Right ventricle myocardium inferior (tissue), 1 donor: ENCODE measurements around the gene ZNF804B. TPM values are rescaled to one million over a fixed set of nuclear protein-coding genes. Genes with fewer than 3 reads are reported as not detected.
"Not testable (repeated sequence)": the region's sequence is repeated elsewhere in the genome, so short reads cannot be mapped to it uniquely, and the experiment has no call there.

ENCODE experiments used
- ATAC-seq: fragments of 200-7000 bp; cut with Tn5 transposase; one replicate; pipeline ENCODE4 v1.9.1; 2020; ENCODE audit warnings: mild to moderate bottlenecking, moderate library complexity
- DNase-seq: peaks from one replicate; pipeline ENCODE4 v3.0.0; 2021; ENCODE audit errors: missing footprints
- intact Hi-C: fragments of 100-400 bp; cut with DNase I; formaldehyde crosslinking; loops from one replicate; pipeline ENCODE4 v1.11.0; 2022
- total RNA-seq: library from RNA; stranded (reverse); fragmentation: NEBNext Ultra II Directional; extraction: Animal tissue kit (Norgen Biotek cat#: 25700); gene quantifications from one replicate; pipeline ENCODE4 v1.2.1, GENCODE V29; 2021
- donor health status: DM: no; HTN: yes; CAD: no; lungs with severe emphysema.

ZNF804B gene
- total RNA-seq, 1 donor from 2014 or later, result not detected

DNA sequence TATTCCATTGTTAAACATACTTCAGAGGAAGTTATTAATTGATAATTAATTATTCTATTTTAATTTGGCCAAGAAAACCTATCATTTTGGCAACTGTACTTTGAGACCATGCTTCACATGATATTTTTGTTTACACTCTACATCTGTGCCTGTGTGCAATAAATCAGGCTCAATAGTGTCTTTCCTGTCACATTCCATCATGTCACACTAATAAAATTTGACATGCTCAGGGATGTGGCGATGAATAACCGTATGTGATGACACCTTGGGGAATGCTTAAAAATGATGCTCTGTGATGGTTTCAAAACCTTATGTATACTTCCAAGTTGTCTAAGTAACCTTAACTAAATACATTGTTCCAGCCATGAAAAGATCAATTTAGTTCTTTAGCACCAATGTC lies 400.6 kb downstream of the ZNF804B start:
- DNase-seq, result no peak
- intact Hi-C loops, result no loop called here
- ATAC-seq, result no peak

DNA sequence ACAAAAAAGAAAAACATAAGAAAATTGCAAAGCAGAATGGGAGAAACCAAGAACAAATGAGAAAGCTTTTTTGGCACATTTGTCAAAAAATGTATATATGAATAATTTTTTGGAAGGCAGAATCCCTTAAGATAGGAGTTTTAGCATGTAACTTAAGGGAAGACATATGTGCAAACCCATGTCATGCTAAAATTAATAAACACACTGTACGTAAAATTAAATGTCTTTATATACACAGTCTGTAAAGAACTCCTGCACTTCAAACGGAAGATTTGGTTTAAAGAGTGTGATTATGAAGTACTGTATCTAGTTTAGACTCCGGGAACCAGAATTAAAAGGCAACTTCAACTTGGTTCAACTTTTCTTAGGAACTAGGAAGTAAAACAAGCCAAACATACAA lies 405.9 kb downstream of the ZNF804B start:
- DNase-seq (no peak), ATAC-seq (no peak)
- intact Hi-C loops, result no loop called here

- ATAC-seq (no peak), DNase-seq (no peak)
- intact Hi-C loops, result no loop called here
Observed at GRCh38 chr7:89170628-89171027, 411.1 kb downstream of the ZNF804B start.

DNA sequence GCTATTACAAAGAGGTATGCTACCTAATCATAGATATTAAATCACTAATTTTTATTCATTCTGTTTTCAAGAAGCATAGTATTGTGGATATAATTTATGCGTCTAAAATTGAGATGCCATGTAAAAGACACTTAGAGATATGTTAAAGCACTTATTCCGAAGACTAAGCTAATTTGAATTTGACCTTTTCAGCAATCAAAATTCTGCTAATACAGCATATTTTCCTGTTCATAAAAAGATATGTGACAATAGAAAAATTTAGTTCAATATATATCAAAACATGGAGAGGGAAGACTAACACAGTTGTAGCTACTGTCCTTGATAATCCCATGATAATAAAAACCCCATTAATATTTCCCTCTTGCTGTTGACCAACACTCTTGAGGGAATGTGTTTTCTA lies 422.6 kb downstream of the ZNF804B start:
- intact Hi-C loops, result no loop called here
- no peak for DNase-seq
- ATAC-seq, result no peak

GRCh38 chr7:89183712-89184111 lies 424.2 kb downstream of the ZNF804B start:
- intact Hi-C loops, result no loop called here
- ATAC-seq, result no peak

GRCh38 chr7:89200758-89201157 lies 441.3 kb downstream of the ZNF804B start:
- ATAC-seq (no peak), DNase-seq (no peak)
- intact Hi-C loops, result no loop called here

More at GRCh38 chr7:89183712-89184111, 424.2 kb downstream of the ZNF804B start:
- no peak for DNase-seq

DNA sequence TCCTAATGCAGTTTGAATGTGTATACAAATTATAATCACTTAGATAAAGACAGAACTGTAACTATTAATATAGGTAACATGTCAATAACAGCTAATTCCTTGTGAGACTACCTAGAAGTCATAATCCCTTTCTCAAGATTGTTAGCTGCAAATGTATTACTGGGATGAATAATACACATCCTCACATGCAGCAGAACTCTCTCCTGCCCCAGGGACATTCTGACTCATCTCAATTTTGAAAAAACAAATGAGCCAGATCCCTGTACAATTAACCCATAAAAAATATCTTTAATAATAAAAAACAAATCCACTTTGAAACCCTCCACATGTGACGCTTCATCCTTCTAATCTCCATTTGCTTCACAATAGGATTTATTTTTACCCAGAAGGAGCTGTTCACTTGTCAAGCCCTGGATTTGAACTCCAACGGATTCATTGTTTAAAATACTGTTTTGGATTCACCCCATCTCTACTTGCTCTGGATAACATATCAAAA lies 464.4 kb downstream of the ZNF804B start:
- ATAC-seq, result no peak
- no peak for DNase-seq
- intact Hi-C loops, result no loop called here

DNA sequence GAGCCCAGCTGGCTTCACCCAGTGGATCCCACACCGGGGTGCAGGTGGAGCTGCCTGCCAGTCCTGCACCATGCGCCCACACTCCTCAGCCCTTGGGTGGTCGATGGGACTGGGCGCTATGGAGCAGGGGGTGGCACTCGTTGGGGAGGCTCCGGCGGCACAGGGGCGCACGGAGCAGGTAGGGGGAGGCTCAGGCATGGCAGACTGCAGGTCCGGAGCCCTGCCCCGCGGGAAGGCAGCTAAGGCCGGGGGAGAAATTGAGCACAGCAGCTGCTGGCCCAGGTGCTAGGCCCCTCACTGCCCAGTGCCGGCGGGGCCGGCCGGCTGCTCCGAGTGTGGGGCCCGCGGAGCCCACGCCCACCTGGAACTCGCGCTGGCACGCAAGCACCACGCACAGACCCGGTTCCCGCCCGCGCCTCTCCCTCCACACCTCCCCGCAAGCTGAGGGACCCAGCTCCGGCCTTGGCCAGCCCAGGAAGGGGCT lies 469.2 kb downstream of the ZNF804B start:
- not testable (repeated sequence) for ATAC-seq

GRCh38 chr7:89238156-89238555 lies 478.7 kb downstream of the ZNF804B start:
- intact Hi-C loops, result no loop called here

More for the DNA sequence above, 469.2 kb downstream of the ZNF804B start:
- DNase-seq, intact Hi-C loops: not testable (repeated sequence)

GRCh38 chr7:89246196-89246595 lies 486.7 kb downstream of the ZNF804B start:
- intact Hi-C loops, result no loop called here
- no peak for ATAC-seq

More at GRCh38 chr7:89238156-89238555, 478.7 kb downstream of the ZNF804B start:
- ATAC-seq, result no peak
- DNase-seq, result no peak

GRCh38 chr7:89247207-89247606 lies 487.7 kb downstream of the ZNF804B start:
- intact Hi-C loops, result no loop called here
- DNase-seq (no peak), ATAC-seq (no peak)

More at GRCh38 chr7:89246196-89246595, 486.7 kb downstream of the ZNF804B start:
- no peak for DNase-seq

- ATAC-seq (no peak), DNase-seq (no peak)
- intact Hi-C loops, result no loop called here
Observed at GRCh38 chr7:89259085-89259484, 499.6 kb downstream of the ZNF804B start.

GRCh38 chr7:89264126-89264525 lies 504.6 kb downstream of the ZNF804B start:
- ATAC-seq (no peak), DNase-seq (no peak)
- intact Hi-C loops, result no loop called here

- ATAC-seq (no peak), DNase-seq (no peak)
- intact Hi-C loops, result no loop called here
Observed at GRCh38 chr7:89265631-89266030, 506.1 kb downstream of the ZNF804B start.

DNA sequence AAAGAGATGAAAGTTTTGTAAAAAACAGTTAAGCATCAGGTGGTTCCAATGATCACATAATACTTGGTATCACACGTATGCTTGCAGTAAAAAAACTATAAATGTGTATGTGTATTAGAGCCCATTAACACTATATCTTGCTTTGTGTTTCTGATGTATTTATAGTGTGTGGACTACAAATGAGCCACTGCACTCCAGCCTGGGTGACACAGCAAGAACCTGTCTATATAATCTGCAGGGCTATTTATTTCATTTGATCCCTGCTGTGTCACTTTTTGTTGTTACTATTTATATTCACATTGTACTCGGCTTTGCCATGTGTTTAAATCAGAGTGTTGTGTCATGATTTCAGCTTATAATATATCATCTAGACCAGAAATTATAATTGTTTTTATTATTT lies 523.8 kb downstream of the ZNF804B start:
- DNase-seq (no peak), ATAC-seq (no peak)
- intact Hi-C loops, result no loop called here

GRCh38 chr7:89308535-89308934 lies 549.0 kb downstream of the ZNF804B start:
- intact Hi-C loops, result no loop called here

DNA sequence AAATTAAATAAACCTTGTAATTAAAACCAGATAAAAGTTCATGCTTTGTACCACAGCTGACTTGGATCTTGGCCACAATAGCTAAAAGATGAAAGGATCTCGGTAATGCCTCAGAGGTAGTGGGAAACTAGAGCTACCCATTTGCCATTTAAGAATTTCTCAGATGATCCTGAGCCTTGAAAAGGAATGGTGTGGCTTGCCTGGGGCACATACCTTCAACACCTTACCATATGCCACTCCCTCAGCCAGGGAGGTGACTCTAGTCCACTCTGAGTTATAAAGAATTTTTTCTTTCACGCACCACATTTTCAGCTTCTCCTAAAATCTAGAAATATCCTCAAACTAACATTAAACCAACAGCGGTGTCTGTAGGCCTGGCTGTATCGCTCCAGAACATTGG lies 552.4 kb downstream of the ZNF804B start:
- DNase-seq (no peak), ATAC-seq (no peak)
- intact Hi-C loops, result no loop called here

More at GRCh38 chr7:89308535-89308934, 549.0 kb downstream of the ZNF804B start:
- DNase-seq (no peak), ATAC-seq (no peak)

DNA sequence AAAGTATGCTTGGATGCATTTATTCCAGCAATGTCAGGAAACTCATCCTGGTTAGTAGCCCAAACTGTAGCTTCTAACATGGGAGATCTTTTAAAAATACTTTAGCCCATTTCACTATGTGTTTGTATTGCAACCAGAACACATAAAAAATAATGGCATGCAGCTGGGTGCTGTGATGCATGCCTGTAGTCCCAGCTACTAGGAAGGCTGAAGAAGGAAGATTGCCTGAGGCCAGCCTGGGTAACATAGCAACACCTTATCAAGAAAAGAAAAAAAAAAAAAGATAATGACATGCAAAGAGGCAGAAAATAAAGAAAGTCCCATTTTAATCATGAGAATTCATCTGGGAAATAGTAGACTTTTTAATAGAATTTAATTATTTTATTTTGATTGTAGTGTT lies 553.1 kb downstream of the ZNF804B start:
- ATAC-seq (no peak), DNase-seq (no peak)
- intact Hi-C loops, result no loop called here

GRCh38 chr7:89316584-89317251 lies 557.2 kb downstream of the ZNF804B start:
- intact Hi-C loops, result no loop called here
- no peak for DNase-seq

GRCh38 chr7:89332026-89332425 lies 572.5 kb downstream of the ZNF804B start:
- no peak for ATAC-seq
- DNase-seq, result no peak
- intact Hi-C loops, result no loop called here

More at GRCh38 chr7:89316584-89317251, 557.2 kb downstream of the ZNF804B start:
- ATAC-seq, result no peak

GRCh38 chr7:89334797-89335196 lies 575.3 kb downstream of the ZNF804B start:
- intact Hi-C loops, result no loop called here
- DNase-seq (no peak), ATAC-seq (no peak)
